Iris pigment epithelial cell (primary cell): Measurements from ENCODE around the gene CFAP299.
"Not testable (repeated sequence)": the region's sequence is repeated elsewhere in the genome, so short reads cannot be mapped to it uniquely, and the experiment has no call there.

Experiments
- DNase-seq: peaks from one replicate; pipeline ENCODE4 v3.0.0-alpha.2; 2011; ENCODE audit warnings: low read depth

Gene CFAP299

DNA sequence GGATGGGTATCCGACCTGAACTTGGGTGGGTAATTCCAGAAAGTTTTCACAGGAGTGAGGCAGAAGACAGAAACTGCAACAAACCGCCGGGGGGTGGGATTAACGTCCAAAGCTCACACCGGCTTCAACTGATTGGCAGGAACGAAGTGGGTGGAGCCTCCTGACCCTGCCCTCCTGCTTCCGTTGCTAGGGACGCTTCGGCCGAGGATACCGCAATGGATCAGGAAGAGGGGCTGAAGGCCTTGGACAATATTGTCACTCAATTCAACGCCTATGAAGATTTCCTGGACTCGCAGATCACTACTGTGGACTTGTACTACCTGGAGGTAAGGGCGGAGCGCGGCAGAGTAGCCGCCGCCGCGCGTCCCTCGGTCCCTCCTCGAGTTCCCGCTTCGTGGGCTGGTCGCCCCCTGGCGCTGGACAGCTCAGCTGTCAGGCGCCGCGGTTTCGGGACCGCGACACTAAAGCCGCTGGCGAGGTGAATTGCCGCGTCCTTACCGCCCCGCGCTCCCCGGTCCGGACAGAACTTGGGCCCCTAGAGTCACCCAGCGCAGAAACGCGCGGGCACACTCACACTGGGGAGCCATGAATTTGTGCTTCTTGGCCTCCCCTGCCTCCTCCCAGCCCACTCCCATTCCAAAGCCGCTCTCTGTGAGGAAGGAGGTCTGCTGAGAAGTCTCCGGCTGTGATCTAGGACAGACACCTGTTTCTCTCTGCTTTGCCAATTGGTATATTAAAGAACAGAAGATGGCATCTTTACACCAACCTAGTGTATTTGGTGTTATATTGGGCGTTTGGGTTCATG is at the start of gene CFAP299:
Gene CFAP299 (plus strand): TSS at position 177 of the 805 bp plus-strand sequence.
- peak; percentile 87 for DNase-seq

DNA sequence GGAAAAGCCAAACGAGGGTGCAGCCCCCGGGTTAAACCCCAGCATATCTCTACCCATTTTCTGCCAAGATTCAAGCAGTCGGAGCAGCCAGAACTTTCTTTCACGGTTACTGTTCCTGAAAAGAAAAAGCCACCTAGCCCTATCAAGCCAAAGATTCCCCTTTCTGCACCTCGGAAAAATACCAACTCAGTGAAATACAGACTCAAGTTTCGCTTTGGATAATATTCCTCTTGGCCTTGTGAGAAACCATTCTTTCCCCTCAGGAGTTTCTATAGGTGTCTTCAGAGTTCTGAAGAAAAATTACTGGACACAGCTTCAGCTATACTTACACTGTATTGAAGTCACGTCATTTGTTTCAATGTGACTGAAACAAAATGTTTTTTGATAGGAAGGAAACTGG is 49.1 kb upstream of the CFAP299 start:
- DNase-seq, result no peak

DNA sequence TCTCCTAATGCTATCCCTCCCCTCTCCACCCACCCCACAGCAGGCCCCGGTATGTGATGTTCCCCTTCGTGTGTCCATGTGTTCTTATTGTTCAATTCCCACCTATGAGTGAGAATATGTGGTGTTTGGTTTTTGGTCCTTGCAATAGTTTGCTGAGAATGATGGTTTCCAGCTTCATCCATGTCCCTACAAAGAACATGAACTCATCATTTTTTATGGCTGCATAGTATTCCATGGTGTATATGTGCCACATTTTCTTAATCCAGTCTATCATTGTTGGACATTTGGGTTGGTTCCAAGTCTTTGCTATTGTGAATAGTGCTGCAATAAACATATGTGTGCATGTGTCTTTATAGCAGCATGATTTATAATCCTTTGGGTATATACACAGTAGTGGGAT is 44.9 kb upstream of the CFAP299 start:
- DNase-seq, result not testable (repeated sequence)

DNA sequence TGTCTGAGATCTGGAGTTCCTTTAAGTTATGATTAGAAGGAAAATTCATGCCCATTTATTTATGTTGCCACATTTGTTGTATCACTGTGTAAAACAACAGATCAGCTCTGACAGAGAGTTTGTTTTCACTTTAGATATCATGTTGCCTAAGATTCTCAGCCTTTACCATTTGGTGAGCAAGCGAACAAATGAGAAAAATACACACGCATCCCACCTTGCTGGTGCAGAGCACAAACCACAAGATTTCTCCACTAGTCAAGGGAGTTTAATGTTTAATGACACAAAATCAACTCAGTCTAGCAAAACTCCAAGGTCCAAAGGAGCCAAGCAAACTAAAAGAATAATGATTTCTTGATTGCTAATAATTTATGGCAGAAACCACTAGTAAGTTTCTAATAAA is 41.3 kb upstream of the CFAP299 start:
- DNase-seq, result no peak

DNA sequence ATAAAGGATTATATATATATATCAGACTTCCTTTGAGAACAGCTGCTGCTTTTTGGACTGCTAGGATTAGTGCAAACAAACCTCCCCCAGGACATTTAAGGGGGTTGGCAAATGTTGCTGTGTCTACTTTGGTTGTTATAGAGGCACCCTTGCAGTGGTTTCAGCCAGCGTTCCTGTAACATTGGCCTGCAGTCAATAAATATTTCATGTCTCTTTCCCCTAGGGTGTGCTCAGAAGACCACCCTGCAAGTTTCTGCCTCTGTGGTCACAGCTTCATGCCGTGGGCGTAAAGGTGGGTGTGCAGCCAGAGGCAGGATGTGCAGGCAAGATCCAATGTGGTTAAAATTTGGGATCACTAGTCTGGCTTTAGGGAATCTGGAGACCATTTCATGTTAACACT is 40.2 kb upstream of the CFAP299 start:
- no peak for DNase-seq

DNA sequence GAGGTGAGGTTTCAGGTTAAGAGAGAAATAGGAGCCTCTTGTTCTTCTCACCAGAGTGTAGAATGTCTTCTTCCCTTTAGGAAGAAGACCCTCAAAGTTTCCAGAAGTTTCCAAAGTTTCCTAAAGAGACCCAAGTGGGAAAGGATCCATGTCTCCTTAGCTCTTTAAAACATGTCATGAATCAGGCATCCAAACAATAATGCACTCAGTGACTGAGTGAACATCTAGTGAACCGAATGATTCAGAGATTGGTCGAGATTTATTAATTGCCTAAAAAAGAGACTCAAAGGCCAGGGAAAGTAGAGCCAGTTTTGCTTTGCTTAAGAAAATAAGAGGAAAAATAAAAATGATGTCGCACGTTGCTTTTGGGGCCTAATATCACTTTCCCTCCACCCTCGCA is 39.7 kb upstream of the CFAP299 start:
- no peak for DNase-seq

DNA sequence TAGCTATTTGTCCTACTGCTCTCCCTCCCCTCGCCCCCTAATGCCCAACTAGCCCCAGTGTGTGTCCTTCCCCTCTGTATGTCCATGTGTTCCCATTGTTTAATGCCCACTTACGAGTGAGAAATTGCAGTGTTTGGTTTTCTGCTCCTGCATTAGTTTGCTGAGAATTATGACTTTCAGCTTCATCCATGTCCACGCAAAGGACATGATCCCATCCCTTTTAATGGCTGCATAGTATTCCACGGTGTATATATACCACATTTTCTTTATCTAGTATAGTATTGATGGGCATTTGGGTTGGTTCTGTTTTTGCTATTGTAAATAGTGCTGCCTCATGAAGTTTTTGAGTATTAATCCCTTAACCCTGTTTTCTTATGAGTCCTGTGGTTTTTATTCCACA is 33.6 kb upstream of the CFAP299 start:
- DNase-seq, result no peak

DNA sequence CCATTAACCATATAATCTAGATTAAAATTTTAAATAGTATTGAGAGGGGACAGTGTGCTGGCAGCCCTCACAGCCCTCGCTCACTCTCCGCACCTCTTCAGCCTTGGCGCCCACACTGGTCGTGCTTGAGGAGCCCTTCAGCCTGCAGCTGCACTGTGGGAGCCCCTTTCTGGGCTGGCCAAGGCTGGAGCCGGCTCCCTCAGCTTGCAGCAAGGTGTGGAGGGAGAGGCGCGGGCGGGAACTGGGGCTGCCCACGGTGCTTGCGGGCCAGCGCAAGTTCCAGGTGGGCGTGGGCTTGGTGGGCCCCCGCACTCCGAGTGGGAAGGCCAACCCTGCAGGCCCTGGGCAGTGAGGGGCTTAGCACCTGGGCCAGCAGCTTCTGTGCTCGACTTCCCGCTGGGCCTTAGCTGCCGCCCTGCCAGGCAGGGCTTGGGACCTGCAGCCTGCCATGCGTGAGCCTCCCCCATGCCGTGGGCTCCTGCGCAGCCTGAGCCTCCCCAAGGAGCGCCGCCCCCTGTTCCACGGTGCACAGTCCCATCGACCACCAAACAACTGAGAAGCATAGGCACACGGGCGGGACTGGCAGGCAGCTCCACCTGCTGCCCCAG is 32.8 kb upstream of the CFAP299 start:
- no peak for DNase-seq

DNA sequence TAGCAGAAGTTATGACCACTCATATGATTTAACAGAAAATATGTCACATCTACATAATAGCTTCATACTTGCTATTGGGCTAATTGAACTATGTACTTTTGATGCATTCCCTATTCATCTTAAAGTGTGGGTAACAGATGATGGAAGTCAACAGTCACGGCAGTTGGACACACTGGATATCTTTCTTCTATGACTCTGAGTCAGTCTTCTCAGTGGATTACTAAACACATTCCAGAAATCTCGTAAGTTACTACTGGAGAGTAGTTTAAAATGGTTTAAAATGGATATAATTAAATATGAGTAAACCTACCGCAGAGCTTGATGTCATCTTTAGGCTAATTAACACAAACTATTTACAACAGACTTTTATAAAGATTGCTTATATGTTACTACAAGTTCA is 30.1 kb upstream of the CFAP299 start:
- peak; percentile 77 for DNase-seq

DNA sequence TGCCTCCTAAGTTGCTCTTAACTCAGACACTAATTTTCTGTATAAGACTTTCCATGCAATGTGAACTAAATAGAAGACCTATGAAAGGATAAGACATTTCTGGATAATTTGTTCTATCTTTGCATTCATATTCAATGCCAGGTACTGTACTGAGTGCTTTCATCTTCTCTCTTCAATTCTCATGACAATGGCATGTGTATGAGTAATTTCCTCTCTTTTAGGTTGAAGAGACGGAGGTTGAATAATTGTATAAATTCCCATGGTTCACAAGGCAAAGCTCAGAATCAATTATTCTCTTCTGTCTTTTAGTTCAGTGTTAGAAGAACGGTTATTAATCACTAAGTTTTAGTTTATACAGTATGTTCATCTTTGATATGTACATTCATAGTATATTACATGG is 29.3 kb upstream of the CFAP299 start:
- DNase-seq, result peak; percentile 59

DNA sequence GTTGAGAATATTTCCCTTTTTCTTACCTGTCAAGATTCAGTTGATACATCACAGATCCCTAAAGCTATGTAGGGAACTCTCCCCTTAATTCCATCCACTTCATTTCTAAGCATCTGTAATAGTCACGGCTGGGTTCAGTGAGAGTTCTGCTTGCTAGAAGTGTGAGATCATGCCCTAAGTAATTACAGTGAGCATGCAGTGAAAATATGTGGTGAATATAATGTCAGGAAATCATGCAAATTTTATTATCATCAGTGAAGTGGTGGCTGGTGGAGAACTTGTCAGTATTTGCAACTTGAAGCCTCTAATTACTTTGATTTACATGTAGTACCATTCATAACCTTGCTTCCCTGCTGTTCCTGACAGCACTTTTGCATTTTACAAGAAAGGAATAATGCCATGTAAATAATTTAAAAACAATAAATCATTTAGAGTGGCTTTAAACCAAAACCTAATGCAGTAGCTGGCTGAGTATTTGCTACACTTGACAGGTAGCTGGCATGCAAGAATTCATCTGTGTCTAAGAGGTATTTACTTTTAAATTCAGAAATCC is 28.3 kb upstream of the CFAP299 start:
- DNase-seq, result peak; percentile 64

DNA sequence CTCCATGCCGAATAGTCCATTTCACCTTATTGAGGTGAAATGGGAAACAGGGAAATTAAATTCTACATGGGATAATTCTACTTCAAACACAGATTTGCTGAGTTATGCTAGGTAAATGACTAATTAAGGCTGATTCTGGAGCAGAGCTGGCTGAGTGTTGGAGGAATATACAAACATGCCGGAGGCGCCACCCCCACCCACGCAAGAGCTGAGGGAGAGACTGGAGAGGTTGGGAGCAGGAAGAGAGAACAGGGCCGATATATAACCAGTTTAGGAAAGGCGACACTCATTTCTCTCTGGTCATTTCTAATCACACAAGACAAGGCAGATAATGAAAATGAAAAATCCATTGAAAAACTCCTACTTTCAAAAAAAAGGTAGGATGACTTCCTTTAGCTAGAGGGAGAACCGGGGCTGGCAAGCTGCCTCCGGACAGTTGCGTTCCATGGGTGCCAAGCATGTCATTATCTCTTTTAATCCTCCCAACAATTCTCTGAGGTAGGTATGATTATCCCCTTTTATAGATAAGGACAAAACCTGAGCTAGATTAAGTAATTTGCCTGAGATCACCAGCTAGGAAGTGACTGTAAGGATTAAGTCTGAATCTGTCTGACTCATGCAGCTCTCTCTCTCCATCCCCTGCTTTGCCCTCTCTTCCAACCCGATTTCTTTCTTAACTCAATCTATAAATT is 27.6 kb upstream of the CFAP299 start:
- peak; percentile 83 for DNase-seq

DNA sequence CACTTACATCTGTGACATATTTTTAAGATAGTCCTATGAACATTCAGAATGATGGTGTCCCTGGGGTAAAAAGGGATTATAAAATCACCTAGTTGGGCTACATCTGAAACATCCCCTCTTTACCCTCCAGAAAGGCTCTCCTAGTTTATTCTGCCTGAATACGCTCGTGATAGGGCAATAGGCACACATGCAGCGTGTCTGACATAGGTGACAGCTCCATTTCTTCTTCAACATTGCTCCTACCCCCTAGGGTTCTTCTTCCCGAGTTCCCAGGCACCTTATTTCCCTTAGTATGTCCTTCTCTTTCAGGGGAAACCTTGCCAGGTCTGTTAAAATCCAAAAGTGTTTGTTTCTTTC is 27.1 kb upstream of the CFAP299 start:
- DNase-seq, result no peak

DNA sequence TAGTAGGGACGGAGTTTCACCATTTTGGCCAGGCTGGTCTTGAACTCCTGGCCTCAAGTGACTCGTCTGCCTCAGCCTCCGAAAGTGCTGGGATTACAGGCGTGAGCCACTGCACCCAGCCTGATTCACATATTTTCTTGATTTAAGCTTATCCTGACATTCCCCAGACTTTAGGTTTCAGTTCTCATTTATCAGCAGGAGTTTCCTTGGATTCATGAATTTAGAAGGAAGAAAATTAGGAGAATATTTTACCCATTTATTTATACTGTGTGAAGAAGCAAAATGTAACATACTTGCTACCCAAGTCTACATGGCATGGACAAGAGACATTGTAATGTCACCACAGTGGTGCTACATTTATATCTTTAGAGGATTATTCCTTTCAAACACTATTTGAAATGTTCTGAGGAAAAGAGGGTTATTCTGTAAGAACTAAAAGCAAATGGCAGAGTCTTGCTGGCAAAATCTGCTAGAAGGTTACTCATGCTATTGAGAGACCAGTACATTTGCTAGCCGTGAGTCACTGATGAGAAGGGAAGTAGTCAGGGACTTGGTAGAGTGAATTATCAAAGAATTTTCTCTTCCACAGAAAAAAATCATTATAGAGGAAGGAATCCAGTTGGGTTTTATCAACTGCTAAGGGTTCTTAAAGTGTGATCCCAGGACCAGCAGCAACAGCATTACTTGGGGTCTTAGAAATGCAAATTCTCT is 26.1 kb upstream of the CFAP299 start:
- DNase-seq, result peak; percentile 96

DNA sequence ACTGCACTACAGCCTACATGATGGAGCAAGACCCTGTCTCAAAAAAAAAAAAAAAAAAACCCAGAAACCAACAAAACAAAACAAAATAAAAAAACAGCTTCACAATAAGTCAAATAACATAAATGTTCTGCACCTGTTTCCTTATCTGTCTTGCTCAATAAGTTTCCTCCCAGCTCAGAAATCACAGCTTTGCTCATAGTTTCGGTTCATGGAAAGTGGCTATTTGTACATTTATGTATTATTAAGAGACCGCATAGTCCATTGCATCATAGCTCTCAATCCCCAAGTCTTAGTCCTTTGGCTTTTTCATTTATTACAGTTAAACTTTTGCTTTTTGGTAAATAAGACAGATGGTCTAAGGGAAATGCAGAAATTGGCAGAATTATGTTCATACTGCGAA is 24.4 kb upstream of the CFAP299 start:
- DNase-seq, result peak; percentile 69

DNA sequence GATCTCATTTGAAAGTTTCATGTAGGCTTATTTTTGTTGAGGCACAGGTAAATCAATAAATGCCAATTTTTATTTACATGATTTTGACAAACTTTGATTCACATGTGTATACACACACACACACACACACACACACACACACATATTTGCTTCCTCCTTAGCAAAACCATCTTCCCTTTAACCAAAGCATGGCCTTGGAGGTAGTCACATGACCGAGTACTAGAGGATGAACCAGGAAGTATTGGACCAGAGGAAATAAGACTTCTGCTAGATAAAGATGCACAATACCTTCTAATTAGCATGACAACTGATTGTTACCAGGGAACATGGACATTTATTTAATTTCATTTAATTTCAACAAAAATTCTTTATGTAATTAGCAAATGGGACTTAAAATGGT is 23.4 kb upstream of the CFAP299 start:
- DNase-seq, result no peak

DNA sequence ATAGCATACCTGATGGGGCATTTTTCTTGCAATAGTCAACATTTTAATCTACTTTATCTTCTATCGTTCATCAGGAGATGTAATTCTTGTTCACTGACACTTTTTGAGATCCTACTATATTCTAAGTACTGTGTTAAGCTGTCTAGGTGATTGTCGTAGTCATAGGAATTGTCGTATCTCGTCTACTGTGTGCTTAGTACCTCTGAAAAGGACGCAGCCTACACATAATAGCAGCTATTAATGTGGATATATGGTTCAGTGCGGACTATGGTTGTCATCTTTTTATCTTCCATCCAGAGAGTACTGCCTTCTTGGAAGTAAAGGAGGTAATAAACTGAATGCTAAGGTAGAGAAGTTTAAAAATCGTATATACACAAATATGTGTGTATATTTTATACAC is 21.9 kb upstream of the CFAP299 start:
- DNase-seq, result no peak

DNA sequence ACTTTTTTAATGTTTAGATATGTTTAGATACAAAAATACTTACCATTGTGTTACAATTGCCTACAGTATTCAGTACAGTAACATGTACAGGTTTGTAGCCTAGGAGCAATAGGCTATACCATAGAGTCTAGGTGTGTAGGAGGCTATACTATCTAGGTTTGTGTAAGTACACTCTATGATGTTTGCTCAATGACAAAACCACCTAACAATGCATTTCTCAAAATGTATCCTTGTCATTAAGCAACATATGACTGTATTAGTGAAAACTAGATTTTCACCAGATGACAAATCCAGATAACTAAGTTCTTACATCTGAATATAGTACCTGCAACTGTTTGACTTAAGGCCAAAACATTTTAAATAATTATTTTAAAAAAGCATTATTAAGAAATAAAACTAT is 19.7 kb upstream of the CFAP299 start:
- not testable (repeated sequence) for DNase-seq

DNA sequence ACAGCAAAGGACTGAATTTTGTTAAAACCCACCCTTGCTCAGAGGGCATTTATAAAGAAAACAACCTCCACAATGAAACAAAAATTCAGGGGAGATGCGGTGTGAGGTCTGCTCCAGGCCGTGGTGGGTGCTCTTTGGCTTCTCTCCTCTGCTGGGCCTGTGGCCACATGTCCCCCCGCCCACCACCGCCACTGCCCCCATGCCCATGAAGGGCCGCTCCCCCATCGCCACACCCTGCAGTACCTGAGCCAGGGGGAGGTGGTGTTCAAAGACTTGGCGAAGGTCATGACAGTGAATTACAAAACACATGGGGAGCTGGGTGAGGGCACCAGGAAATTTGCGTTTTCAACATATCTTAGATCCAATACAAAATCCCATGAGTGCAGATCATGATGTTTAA is 14.2 kb upstream of the CFAP299 start:
- DNase-seq, result no peak

DNA sequence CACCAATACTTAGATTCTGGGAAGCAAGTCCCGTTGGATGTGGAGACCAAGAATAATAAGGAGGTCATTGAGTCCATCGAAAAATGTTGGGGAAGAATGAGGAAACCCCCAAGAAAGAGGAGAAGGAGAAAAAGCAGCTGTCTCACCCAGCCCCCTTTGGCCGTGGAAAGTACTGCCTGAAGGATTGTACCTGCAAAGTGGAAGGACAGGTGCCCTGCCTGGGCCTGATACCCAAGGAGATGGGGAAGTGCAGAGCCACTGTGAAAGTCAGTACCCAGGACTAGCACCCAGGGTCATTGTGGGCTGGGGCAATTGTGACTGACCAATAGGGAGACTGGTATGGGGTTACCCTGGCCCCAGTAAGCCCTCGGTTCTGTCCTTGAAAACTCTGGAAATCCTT is 13.8 kb upstream of the CFAP299 start:
- DNase-seq, result no peak

DNA sequence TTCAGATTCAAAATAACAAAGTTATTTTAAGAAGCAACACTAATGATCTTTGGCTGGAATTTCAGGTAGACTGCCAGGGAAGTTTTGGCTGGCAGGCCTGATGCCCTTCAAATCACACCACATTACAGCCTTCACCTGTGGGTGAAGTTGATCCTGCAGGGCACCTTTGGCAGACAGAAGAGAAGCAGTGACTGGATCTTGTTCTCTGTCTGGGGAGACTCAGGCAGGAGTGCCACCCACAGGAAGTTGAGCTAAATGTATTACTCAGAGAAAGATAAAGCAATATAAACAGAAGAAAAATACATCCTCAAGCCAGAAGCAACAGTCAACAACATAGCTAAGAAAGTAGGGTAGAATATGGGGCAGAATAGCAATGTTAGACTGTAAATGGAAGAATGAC is 12.8 kb upstream of the CFAP299 start:
- peak; percentile 70 for DNase-seq

DNA sequence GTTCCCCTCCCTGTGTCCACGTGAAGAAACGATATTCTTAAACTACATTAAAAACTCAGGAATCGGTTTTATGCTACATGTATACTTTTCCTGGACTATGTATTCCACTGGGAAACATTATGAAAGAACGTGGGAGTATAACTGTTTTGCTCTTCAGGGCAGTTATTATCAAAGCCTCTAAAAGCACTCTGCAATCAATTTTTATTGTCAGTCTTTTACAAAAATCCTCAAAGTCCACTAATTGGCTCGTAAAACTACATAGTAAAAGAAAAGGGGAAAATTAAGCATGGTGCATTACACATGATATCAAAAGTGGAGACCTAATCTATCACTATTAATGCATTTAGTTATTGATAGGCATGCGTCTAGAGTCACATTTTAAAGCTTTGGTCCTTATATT is 11.4 kb upstream of the CFAP299 start:
- no peak for DNase-seq
